Caco-2 (cell line): Measurements from ENCODE around the gene RXRA. TPM values are rescaled to one million over a fixed set of nuclear protein-coding genes. Genes with fewer than 3 reads are reported as not detected.

Experiments
- BruUV-seq: library from RNA; stranded (reverse); fragments of 400-500 nt; replicated peaks from 2 replicates; lab custom pipeline; 2021; lab: Mats Ljungman, UMichigan
- CTCF ChIA-PET: fragments of 300-600 bp; sonication (Branson Sonifier 250); formaldehyde crosslinking; loops from one replicate; lab custom pipeline; 2022; ENCODE audit warnings: antibody characterized with exemption; lab: Charles Lee
- POLR2A ChIA-PET: fragments of 300-600 bp; sonication (Branson Sonifier 250); formaldehyde crosslinking; loops from one replicate; lab custom pipeline; 2022; ENCODE audit warnings: antibody characterized with exemption; lab: Charles Lee
- DNase-seq, 2 experiments: peaks; one replicate each; pipeline versions ENCODE4 v3.0.0 to v3.0.0-alpha.2; 2020 to 2022
- H3K27me3 ChIP-seq: replicated peaks from 2 replicates; pipeline ENCODE4 v1.6.0; 2011; ENCODE audit warnings: low read length; ENCODE audit not compliant: control insufficient read depth, insufficient read depth
- H3K36me3 ChIP-seq: 2 replicates; pipeline ENCODE4 v1.5.1; 2011; ENCODE audit warnings: low read length; ENCODE audit not compliant: control insufficient read depth, insufficient read depth
- H3K4me1 ChIP-seq: fragments of 250-450 bp; sonication (Bioruptor Pico); 2 replicates; pipeline ENCODE4 v1.5.1; 2020; ENCODE audit warnings: mild to moderate bottlenecking
- H3K4me3 ChIP-seq: 2 replicates; pipeline ENCODE4 v1.5.1; 2011; ENCODE audit warnings: low read depth, mild to moderate bottlenecking, control low read depth, low read length
- H3K9me3 ChIP-seq: fragments of 250-450 bp; sonication (Bioruptor Pico); 2 replicates; pipeline ENCODE4 v1.5.1; 2020; ENCODE audit warnings: mild to moderate bottlenecking, moderate library complexity
- H3K27ac Mint-ChIP-seq: one replicate; pipeline ENCODE4 v1.8.0; 2022; ENCODE audit warnings: mixed read lengths; ENCODE audit not compliant: unreplicated experiment
- H3K27me3 Mint-ChIP-seq: one replicate; pipeline ENCODE4 v1.8.0; 2022; ENCODE audit warnings: mixed read lengths; ENCODE audit not compliant: insufficient read depth, unreplicated experiment
- H3K36me3 Mint-ChIP-seq: one replicate; pipeline ENCODE4 v1.8.0; 2022; ENCODE audit warnings: mild to moderate bottlenecking, mixed read lengths; ENCODE audit not compliant: insufficient read depth, unreplicated experiment
- H3K4me1 Mint-ChIP-seq: one replicate; pipeline ENCODE4 v1.8.0; 2022; ENCODE audit warnings: low read depth, mixed read lengths; ENCODE audit not compliant: unreplicated experiment
- H3K4me3 Mint-ChIP-seq: one replicate; pipeline ENCODE4 v1.8.0; 2022; ENCODE audit warnings: mild to moderate bottlenecking, moderate library complexity, mixed read lengths; ENCODE audit not compliant: unreplicated experiment
- H3K9me3 Mint-ChIP-seq: one replicate; pipeline ENCODE4 v1.8.0; 2022; ENCODE audit warnings: mixed read lengths; ENCODE audit not compliant: unreplicated experiment
- CTCF ChIP-seq, 2 experiments: fragments of 200-600 bp in 1 of 2; IDR thresholded peaks; 1 replicate in 1 of 2; 2 replicates in 1 of 2; pipeline versions ENCODE4 v1.5.1 to v1.8.0; 2011 to 2022; ENCODE audit warnings: antibody characterized with exemption in 1 of 2, control low read depth in 1 of 2, inconsistent platforms in 1 of 2, low read depth in 1 of 2, low read length in 1 of 2, mild to moderate bottlenecking in 1 of 2, moderate library complexity in 1 of 2; ENCODE audit not compliant: insufficient read depth in 1 of 2, severe bottlenecking in 1 of 2, unreplicated experiment in 1 of 2
- intact Hi-C: fragments of 100-400 bp; cut with micrococcal nuclease; formaldehyde crosslinking; loops from one replicate; pipeline ENCODE4 v1.10.0; 2022; ENCODE audit not compliant: unreplicated experiment
- total RNA-seq: library from RNA; stranded (reverse); gene quantifications from 2 replicates; pipeline ENCODE4 v1.2.3, GENCODE V29; 2022

Gene RXRA
- total RNA-seq, 1 experiment from 2014 or later = 69.1 TPM

- peaks cover 51% of the 10 kb centered on the region for H3K36me3 Mint-ChIP-seq
- intact Hi-C loops = no loop called here
- no peaks in the 10 kb centered on the region for H3K9me3 ChIP-seq
- POLR2A ChIA-PET = no interaction called here
- no peaks in the 10 kb centered on the region for H3K4me1 Mint-ChIP-seq
- peaks cover 9% of the 10 kb centered on the region for H3K4me1 ChIP-seq
- TF ChIP-seq CTCF (IDR thresholded peaks at IDR 0.05; ENCODE audit: insufficient read depth in 1 of 2, low read depth in 1 of 2, low read length in 1 of 2, severe bottlenecking in 1 of 2, unreplicated experiment in 1 of 2) = no peak
- no peaks in the 10 kb centered on the region for H3K27me3 ChIP-seq
- peaks cover 1% of the 10 kb centered on the region; the same call in 1 of the 2 replicates for H3K36me3 ChIP-seq
- no peak overlapping the region for H3K4me3 Mint-ChIP-seq
- no peak overlapping the region for H3K4me3 ChIP-seq
- no peak for DNase-seq
- CTCF ChIA-PET = interaction anchor here (0.5 kb wide), 1 partner anchor 1393 kb away, joined by 3 read pairs; no protein-coding TSS in a partner anchor
- no TSS peak for BruUV-seq
- no peaks in the 10 kb centered on the region for H3K27me3 Mint-ChIP-seq
- no peak overlapping the region for H3K27ac Mint-ChIP-seq
- no peaks in the 10 kb centered on the region for H3K9me3 Mint-ChIP-seq
Measured at GRCh38 chr9:134411440-134412297, 85.4 kb downstream of the RXRA start.

GRCh38 chr9:134412298-134412711 is 86.0 kb downstream of the RXRA start:
- DNase-seq = peak; percentile 46 to 72
- ChIA-PET CTCF (no interaction called here), POLR2A (no interaction called here)
- no peaks in the 10 kb centered on the region for H3K27me3 ChIP-seq
- no peak overlapping the region for H3K27ac Mint-ChIP-seq
- H3K9me3 ChIP-seq = no peaks in the 10 kb centered on the region
- peaks cover 3% of the 10 kb centered on the region; the same call in 1 of the 2 replicates for H3K36me3 ChIP-seq
- no peak for TF ChIP-seq CTCF (IDR thresholded peaks at IDR 0.05; ENCODE audit: insufficient read depth in 1 of 2, low read depth in 1 of 2, low read length in 1 of 2, severe bottlenecking in 1 of 2, unreplicated experiment in 1 of 2)
- no TSS peak for BruUV-seq
- intact Hi-C loops = no loop called here
- no peaks in the 10 kb centered on the region for H3K4me1 Mint-ChIP-seq
- no peak overlapping the region for H3K4me3 Mint-ChIP-seq
- no peaks in the 10 kb centered on the region for H3K9me3 Mint-ChIP-seq
- no peak overlapping the region for H3K4me3 ChIP-seq
- H3K4me1 ChIP-seq = peaks cover 9% of the 10 kb centered on the region
- peaks cover 53% of the 10 kb centered on the region for H3K36me3 Mint-ChIP-seq
- H3K27me3 Mint-ChIP-seq = no peaks in the 10 kb centered on the region

GRCh38 chr9:134413112-134413715 is 87.0 kb downstream of the RXRA start:
- TF ChIP-seq CTCF (IDR thresholded peaks at IDR 0.05; ENCODE audit: insufficient read depth in 1 of 2, low read depth in 1 of 2, low read length in 1 of 2, severe bottlenecking in 1 of 2, unreplicated experiment in 1 of 2) = no peak
- Histone ChIP-seq H3K9me3 (no peaks in the 10 kb centered on the region), H3K4me3 (no peak overlapping the region), H3K36me3 (peaks cover 3% of the 10 kb centered on the region; the same call in 1 of the 2 replicates), H3K27me3 (no peaks in the 10 kb centered on the region), H3K4me1 (peaks cover 9% of the 10 kb centered on the region)
- intact Hi-C loops = no loop called here
- ChIA-PET CTCF (no interaction called here), POLR2A (no interaction called here)
- H3K27me3 Mint-ChIP-seq = no peaks in the 10 kb centered on the region
- H3K4me3 Mint-ChIP-seq = no peak overlapping the region
- no TSS peak for BruUV-seq
- no peak for DNase-seq
- H3K4me1 Mint-ChIP-seq = no peaks in the 10 kb centered on the region
- H3K27ac Mint-ChIP-seq = no peak overlapping the region
- no peaks in the 10 kb centered on the region for H3K9me3 Mint-ChIP-seq
- H3K36me3 Mint-ChIP-seq = peaks cover 49% of the 10 kb centered on the region
